HG02885 (cell line): Measurements from ENCODE around the gene CLBA1.
"Not testable (repeated sequence)": the region's sequence is repeated elsewhere in the genome, so short reads cannot be mapped to it uniquely, and the experiment has no call there.

Experiments used
- ATAC-seq: cut with Tn5 transposase; IDR thresholded peaks from one replicate; pipeline ENCODE4 v1.9.1; 2021; ENCODE audit warnings: mild to moderate bottlenecking; ENCODE audit not compliant: unreplicated experiment, poor library complexity

CLBA1 gene

GRCh38 chr14:104947201-104947600, 38.4 kb upstream of the CLBA1 start:
- not testable (repeated sequence) for ATAC-seq

GRCh38 chr14:104947881-104948735, 37.5 kb upstream of the CLBA1 start:
- ATAC-seq = not testable (repeated sequence)

DNA sequence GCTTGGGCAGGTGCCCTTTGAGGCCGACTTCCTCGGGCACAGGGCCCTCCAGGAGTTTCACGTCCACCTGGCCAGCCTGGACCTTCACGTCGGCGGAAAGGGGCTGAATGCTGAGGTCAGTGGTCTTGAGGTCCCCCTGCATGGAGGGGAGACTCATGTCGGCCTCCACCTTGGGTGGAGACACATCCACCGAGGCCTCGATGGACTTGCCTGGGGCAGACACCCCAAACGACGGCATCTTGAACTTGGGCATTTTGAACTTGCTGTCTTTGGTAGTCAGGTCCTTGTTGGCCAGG, 36.9 kb upstream of the CLBA1 start:
- no peak for ATAC-seq

GRCh38 chr14:104949406-104949955, 36.1 kb upstream of the CLBA1 start:
- not testable (repeated sequence) for ATAC-seq

GRCh38 chr14:104950021-104950420, 35.6 kb upstream of the CLBA1 start:
- ATAC-seq = no peak

- ATAC-seq = not testable (repeated sequence)
Measured at GRCh38 chr14:104950701-104951100, 34.9 kb upstream of the CLBA1 start.

GRCh38 chr14:104951863-104952657, 33.5 kb upstream of the CLBA1 start:
- not testable (repeated sequence) for ATAC-seq

- no peak for ATAC-seq
Measured at GRCh38 chr14:104953097-104953496, 32.5 kb upstream of the CLBA1 start.

GRCh38 chr14:104953896-104954656, 31.5 kb upstream of the CLBA1 start:
- ATAC-seq = no peak

DNA sequence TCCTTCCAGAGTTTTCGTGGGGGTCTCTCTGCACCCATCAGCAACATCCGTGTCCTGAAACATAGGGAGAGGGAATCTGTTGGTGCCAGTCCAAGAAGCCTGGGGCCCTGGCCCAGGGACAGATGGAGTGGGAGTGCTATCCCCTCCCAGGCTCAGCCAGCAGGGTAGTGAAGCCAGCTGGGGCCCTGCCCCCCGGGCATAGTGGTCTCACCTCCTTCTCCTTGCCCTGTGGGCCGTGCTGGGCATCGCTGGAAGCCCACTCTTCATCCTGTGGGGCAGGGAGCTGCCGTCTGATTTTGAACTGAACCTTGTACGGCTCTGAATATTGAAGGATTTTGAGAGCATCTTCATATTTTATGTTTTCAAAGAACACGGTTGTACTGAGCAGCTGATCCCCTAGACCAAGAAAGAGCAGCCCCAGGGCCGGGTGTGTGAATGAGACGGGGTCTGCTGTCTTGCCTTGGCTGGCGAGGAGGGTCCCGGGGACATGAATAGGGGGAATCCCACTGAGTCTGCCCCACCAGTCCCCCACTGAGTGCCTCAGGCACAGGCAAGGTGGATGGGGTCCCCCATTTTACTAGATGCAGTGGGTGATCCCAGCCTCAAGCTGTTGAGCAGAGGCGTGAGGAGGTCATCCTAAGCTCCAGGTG, 30.7 kb upstream of the CLBA1 start:
- no peak for ATAC-seq

- no peak for ATAC-seq
Measured at GRCh38 chr14:104955396-104955770, 30.2 kb upstream of the CLBA1 start.

DNA sequence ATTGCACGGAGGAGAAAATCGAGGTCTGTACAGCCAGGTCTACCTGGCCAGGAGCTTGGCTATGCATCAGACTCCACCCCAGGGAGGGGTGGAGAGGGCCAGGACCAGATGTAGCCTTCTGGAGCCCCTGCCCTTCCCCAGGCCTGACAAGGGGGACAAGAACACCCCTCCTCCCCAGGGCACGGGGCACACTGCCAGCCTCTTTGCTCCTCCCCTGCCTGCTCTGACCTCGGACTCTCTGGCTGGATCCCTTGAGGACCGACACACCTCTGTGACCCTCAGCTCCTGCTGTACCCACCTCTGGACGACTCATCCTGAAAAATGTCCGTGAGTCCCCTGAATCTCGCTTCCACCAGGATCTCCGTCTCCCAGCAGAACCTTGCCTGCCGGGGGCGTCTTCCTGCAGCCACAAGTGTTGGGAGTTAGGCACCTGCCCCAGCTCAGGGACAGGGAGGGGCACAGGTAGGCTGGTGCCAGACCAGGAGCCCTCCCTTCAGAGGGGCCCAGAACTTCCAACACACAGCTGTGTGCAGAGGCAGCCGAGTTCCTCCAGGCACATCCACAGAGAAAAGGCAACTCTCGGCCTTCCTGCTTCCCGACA, 29.2 kb upstream of the CLBA1 start:
- ATAC-seq = no peak

GRCh38 chr14:104957146-104958113, 28.2 kb upstream of the CLBA1 start:
- ATAC-seq = no peak

- no peak for ATAC-seq
Measured at GRCh38 chr14:104964546-104964945, 21.0 kb upstream of the CLBA1 start.

- ATAC-seq = no peak
Measured at GRCh38 chr14:104965561-104966231, 19.9 kb upstream of the CLBA1 start.

- ATAC-seq = no peak
Measured at GRCh38 chr14:104966261-104966865, 19.2 kb upstream of the CLBA1 start.

DNA sequence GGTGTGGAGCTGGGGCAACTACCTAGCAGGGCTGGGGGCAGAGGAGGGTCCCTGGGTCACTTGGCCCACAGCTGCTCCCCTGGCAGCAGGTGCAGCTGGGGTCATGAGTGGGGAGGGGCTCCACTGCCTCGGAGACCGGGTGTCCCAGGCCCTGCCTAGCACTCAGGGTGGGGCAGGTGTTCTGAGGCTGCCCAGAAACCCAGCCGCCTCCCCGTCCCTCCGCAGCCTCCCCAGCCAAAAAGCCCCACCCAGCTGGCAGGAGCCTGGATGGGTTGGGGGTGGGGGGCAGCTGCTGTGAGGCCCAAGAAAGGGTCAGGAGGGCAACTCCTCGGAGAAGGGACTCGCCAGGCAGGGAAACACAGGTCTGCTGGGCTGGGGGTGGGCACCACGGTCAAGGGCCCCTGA, 18.6 kb upstream of the CLBA1 start:
- no peak for ATAC-seq
